Tibial artery (tissue), 4 donors: ENCODE results near the gene TRPV5.

Source experiments
- DNase-seq, 2 donors: peaks; one replicate each; pipeline ENCODE4 v3.0.0-alpha.2; 2019
- H3K27ac ChIP-seq, 2 donors: fragments of 200-600 bp; sonication (generic) in 1 of 2; 1 replicate in 1 of 2; 2 replicates in 1 of 2; pipeline ENCODE4 v1.5.1; 2018 to 2019; ENCODE audit warnings: mild to moderate bottlenecking in 1 of 2
- H3K27me3 ChIP-seq, 2 donors: fragments of 200-600 bp; sonication (generic) in 1 of 2; one replicate each; pipeline versions ENCODE4 v1.5.1 to v1.6.0; 2016 to 2019
- H3K36me3 ChIP-seq, 3 donors: fragments of 200-600 bp; sonication (generic) in 2 of 3; one replicate each; pipeline ENCODE4 v1.5.1; 2016 to 2019; ENCODE audit warnings: mild to moderate bottlenecking in 2 of 3
- H3K4me1 ChIP-seq, 4 donors: fragments of 200-600 bp; sonication (generic) in 2 of 4; 1 replicate in 3 of 4; 2 replicates in 1 of 4; pipeline ENCODE4 v1.5.1; 2016 to 2019
- H3K4me3 ChIP-seq, 2 donors: fragments of 200-600 bp; sonication (generic) in 1 of 2; 1 replicate in 1 of 2; 2 replicates in 1 of 2; pipeline ENCODE4 v1.5.1; 2018 to 2019; ENCODE audit warnings: mild to moderate bottlenecking in 2 of 2
- H3K9me3 ChIP-seq, 3 donors: fragments of 200-600 bp; sonication (generic) in 1 of 3; one replicate each; pipeline ENCODE4 v1.5.1; 2016 to 2019
- CTCF ChIP-seq, 2 experiments: fragments of 200-600 bp in 1 of 2; fragments of 450-650 bp in 1 of 2; IDR thresholded peaks; one replicate each; pipeline ENCODE4 v1.5.1; 2017 to 2019; ENCODE audit warnings: antibody characterized with exemption in 2 of 2, mild to moderate bottlenecking in 1 of 2, moderate library complexity in 1 of 2
- intact Hi-C: fragments of 100-400 bp; cut with DNase I; formaldehyde crosslinking; loops from one replicate; pipeline ENCODE4 v1.15.0; 2023; ENCODE audit warnings: low total_unique reads

TRPV5 gene

GRCh38 chr7:142925413-142925812, 8.1 kb downstream of the TRPV5 start:
- Histone ChIP-seq H3K36me3 (no peaks in the 10 kb centered on the region), H3K27me3 (no peaks in the 10 kb centered on the region), H3K4me3 (no peak overlapping the region), H3K9me3 (no peaks in the 10 kb centered on the region), H3K4me1 (no peaks in the 10 kb centered on the region), H3K27ac (no peak overlapping the region)
- intact Hi-C loops: no loop called here
- TF ChIP-seq CTCF (IDR thresholded peaks at IDR 0.05): no peak
- DNase-seq: no peak

- Histone ChIP-seq H3K4me1 (no peaks in the 10 kb centered on the region), H3K27ac (no peak overlapping the region), H3K9me3 (no peaks in the 10 kb centered on the region), H3K27me3 (peaks cover 0 to 6% of the 10 kb centered on the region in 2 donors), H3K4me3 (no peak overlapping the region), H3K36me3 (no peaks in the 10 kb centered on the region)
- TF ChIP-seq CTCF (IDR thresholded peaks at IDR 0.05): no peak
- intact Hi-C loops: no loop called here
- no peak for DNase-seq
These were observed 10.2 kb downstream of the TRPV5 start for GRCh38 chr7:142923391-142923790.

- no peaks in the 10 kb centered on the region for H3K4me1 ChIP-seq
- no peak overlapping the region for H3K27ac ChIP-seq
- no peak overlapping the region for H3K4me3 ChIP-seq
- peaks cover 0 to 11% of the 10 kb centered on the region in 2 donors for H3K27me3 ChIP-seq
- intact Hi-C loops: no loop called here
- H3K36me3 ChIP-seq: no peaks in the 10 kb centered on the region
- H3K9me3 ChIP-seq: no peaks in the 10 kb centered on the region
- no peak for DNase-seq
- no peak for TF ChIP-seq CTCF (IDR thresholded peaks at IDR 0.05)
These were observed 13.9 kb downstream of the TRPV5 start for GRCh38 chr7:142919656-142920055.

GRCh38 chr7:142918901-142919300, 14.6 kb downstream of the TRPV5 start:
- no peak for DNase-seq
- H3K4me1 ChIP-seq: no peaks in the 10 kb centered on the region
- no peak for TF ChIP-seq CTCF (IDR thresholded peaks at IDR 0.05)

GRCh38 chr7:142917447-142917846, 16.1 kb downstream of the TRPV5 start:
- no peaks in the 10 kb centered on the region for H3K4me1 ChIP-seq
- no peak for DNase-seq
- no peaks in the 10 kb centered on the region for H3K9me3 ChIP-seq
- H3K27me3 ChIP-seq: peaks cover 0 to 12% of the 10 kb centered on the region in 2 donors
- no peak overlapping the region for H3K4me3 ChIP-seq
- TF ChIP-seq CTCF (IDR thresholded peaks at IDR 0.05): no peak
- no peaks in the 10 kb centered on the region for H3K36me3 ChIP-seq
- no peak overlapping the region for H3K27ac ChIP-seq
- intact Hi-C loops: no loop called here

More at GRCh38 chr7:142918901-142919300, 14.6 kb downstream of the TRPV5 start:
- no peak overlapping the region for H3K4me3 ChIP-seq
- H3K9me3 ChIP-seq: no peaks in the 10 kb centered on the region
- H3K27me3 ChIP-seq: peaks cover 0 to 11% of the 10 kb centered on the region in 2 donors
- intact Hi-C loops: no loop called here
- no peak overlapping the region for H3K27ac ChIP-seq
- H3K36me3 ChIP-seq: no peaks in the 10 kb centered on the region

- no peak overlapping the region for H3K4me3 ChIP-seq
- no peaks in the 10 kb centered on the region for H3K36me3 ChIP-seq
- H3K9me3 ChIP-seq: no peaks in the 10 kb centered on the region
- no peaks in the 10 kb centered on the region for H3K4me1 ChIP-seq
- intact Hi-C loops: no loop called here
- no peak overlapping the region for H3K27ac ChIP-seq
- DNase-seq: no peak
- H3K27me3 ChIP-seq: peaks cover 0 to 16% of the 10 kb centered on the region in 2 donors
- TF ChIP-seq CTCF (IDR thresholded peaks at IDR 0.05): no peak
These were observed 17.0 kb downstream of the TRPV5 start for GRCh38 chr7:142916508-142916907.
